Osteocyte (in vitro differentiated cells): ENCODE results near the gene TEX101. TPM values are rescaled to one million over a fixed set of nuclear protein-coding genes. Genes with fewer than 3 reads are reported as not detected.

Experiments
- DNase-seq: peaks from one replicate; pipeline ENCODE4 v3.0.0; 2021; ENCODE audit warnings: mixed read lengths; ENCODE audit not compliant: unreplicated experiment; ENCODE audit errors: extremely low spot score
- H3K27ac Mint-ChIP-seq: one replicate; pipeline ENCODE4 v1.8.0; 2021; ENCODE audit warnings: mild to moderate bottlenecking, mixed read lengths; ENCODE audit not compliant: unreplicated experiment
- H3K27me3 Mint-ChIP-seq: one replicate; pipeline ENCODE4 v1.8.0; 2021; ENCODE audit warnings: mixed read lengths; ENCODE audit not compliant: unreplicated experiment
- H3K36me3 Mint-ChIP-seq: one replicate; pipeline ENCODE4 v1.8.0; 2021; ENCODE audit warnings: mixed read lengths; ENCODE audit not compliant: unreplicated experiment
- H3K4me1 Mint-ChIP-seq: one replicate; pipeline ENCODE4 v1.8.0; 2021; ENCODE audit warnings: mixed read lengths; ENCODE audit not compliant: unreplicated experiment
- H3K4me3 Mint-ChIP-seq: one replicate; pipeline ENCODE4 v1.8.0; 2021; ENCODE audit warnings: mild to moderate bottlenecking, moderate library complexity, mixed read lengths; ENCODE audit not compliant: unreplicated experiment
- H3K9me3 Mint-ChIP-seq: one replicate; pipeline ENCODE4 v1.8.0; 2021; ENCODE audit warnings: mixed read lengths; ENCODE audit not compliant: unreplicated experiment
- CTCF ChIP-seq: fragments of 200-600 bp; sonication (generic); IDR thresholded peaks from 2 replicates; pipeline ENCODE4 v1.5.0; 2021; ENCODE audit warnings: antibody characterized with exemption, mild to moderate bottlenecking, moderate library complexity
- total RNA-seq: library from RNA; stranded (reverse); gene quantifications from 2 replicates; pipeline ENCODE4 v1.2.1, GENCODE V29; 2021

The TEX101 gene
- total RNA-seq, 1 donor from 2014 or later = not detected

GRCh38 chr19:43395561-43395960, 19.1 kb upstream of the TEX101 start:
- Mint-ChIP-seq H3K27me3 (peaks cover 2% of the 10 kb centered on the region), H3K9me3 (no peaks in the 10 kb centered on the region), H3K4me3 (no peak overlapping the region), H3K36me3 (no peaks in the 10 kb centered on the region), H3K27ac (no peak overlapping the region), H3K4me1 (no peaks in the 10 kb centered on the region)
- no peak for DNase-seq
- TF ChIP-seq CTCF = no peak

GRCh38 chr19:43406297-43406696, 8.4 kb upstream of the TEX101 start:
- no peaks in the 10 kb centered on the region for H3K27me3 Mint-ChIP-seq
- no peak for TF ChIP-seq CTCF
- H3K4me3 Mint-ChIP-seq = no peak overlapping the region
- no peaks in the 10 kb centered on the region for H3K4me1 Mint-ChIP-seq
- no peak for DNase-seq
- no peaks in the 10 kb centered on the region for H3K36me3 Mint-ChIP-seq
- no peaks in the 10 kb centered on the region for H3K9me3 Mint-ChIP-seq
- H3K27ac Mint-ChIP-seq = no peak overlapping the region

GRCh38 chr19:43407416-43408005, 7.2 kb upstream of the TEX101 start:
- H3K27ac Mint-ChIP-seq = no peak overlapping the region
- no peaks in the 10 kb centered on the region for H3K9me3 Mint-ChIP-seq
- no peaks in the 10 kb centered on the region for H3K27me3 Mint-ChIP-seq
- no peak for TF ChIP-seq CTCF
- H3K36me3 Mint-ChIP-seq = no peaks in the 10 kb centered on the region
- H3K4me3 Mint-ChIP-seq = no peak overlapping the region
- no peak for DNase-seq
- no peaks in the 10 kb centered on the region for H3K4me1 Mint-ChIP-seq

GRCh38 chr19:43408043-43408442, 6.6 kb upstream of the TEX101 start:
- Mint-ChIP-seq H3K36me3 (no peaks in the 10 kb centered on the region), H3K9me3 (no peaks in the 10 kb centered on the region), H3K27ac (no peak overlapping the region), H3K27me3 (no peaks in the 10 kb centered on the region), H3K4me3 (no peak overlapping the region), H3K4me1 (no peaks in the 10 kb centered on the region)
- TF ChIP-seq CTCF = no peak
- DNase-seq = no peak

- no peak for TF ChIP-seq CTCF
- Mint-ChIP-seq H3K9me3 (no peaks in the 10 kb centered on the region), H3K4me3 (no peak overlapping the region), H3K36me3 (no peaks in the 10 kb centered on the region), H3K27ac (no peak overlapping the region), H3K4me1 (no peaks in the 10 kb centered on the region), H3K27me3 (no peaks in the 10 kb centered on the region)
- no peak for DNase-seq
These were observed 5.3 kb upstream of the TEX101 start for GRCh38 chr19:43409415-43409814.
